DND-41 (cell line): ENCODE results near the gene DTD2.

Experiments used
- ATAC-seq: fragments of 200-7000 bp; cut with Tn5 transposase; 3 replicates; pipeline ENCODE4 v1.9.1; 2021; ENCODE audit warnings: low read depth; ENCODE audit not compliant: insufficient read depth
- DNase-seq: peaks from one replicate; pipeline ENCODE4 v3.0.0-alpha.2; 2020
- H2AFZ ChIP-seq: 2 replicates; pipeline ENCODE4 v1.6.0; 2012; ENCODE audit warnings: low read depth, low read length
- H3K27ac ChIP-seq: 2 replicates; pipeline ENCODE4 v1.5.1; 2012; ENCODE audit warnings: low read length, inconsistent platforms
- H3K27me3 ChIP-seq: fragments of 200-600 bp; sonication (generic); 2 replicates; pipeline ENCODE4 v1.6.0; 2012; ENCODE audit warnings: low read length, mild to moderate bottlenecking, inconsistent platforms; ENCODE audit not compliant: insufficient read depth, poor library complexity
- H3K36me3 ChIP-seq: 2 replicates; pipeline ENCODE4 v1.5.1; 2012; ENCODE audit warnings: low read length, inconsistent platforms; ENCODE audit not compliant: insufficient read depth
- H3K4me1 ChIP-seq: 2 replicates; pipeline ENCODE4 v1.5.1; 2012; ENCODE audit warnings: mild to moderate bottlenecking, low read length; ENCODE audit not compliant: insufficient read depth
- H3K4me2 ChIP-seq: 2 replicates; pipeline ENCODE4 v1.6.0; 2012; ENCODE audit warnings: mild to moderate bottlenecking, moderate library complexity, low read length, inconsistent platforms; ENCODE audit not compliant: insufficient read depth
- H3K4me3 ChIP-seq, 2 experiments: fragments of 200-600 bp in 1 of 2; shearing (Covaris generic) in 1 of 2; 2 replicates each; pipeline ENCODE4 v1.5.1; 2012 to 2016; ENCODE audit warnings: inconsistent platforms in 2 of 2, low read length in 2 of 2, mild to moderate bottlenecking in 2 of 2, low read depth in 1 of 2, moderate library complexity in 1 of 2
- H3K79me2 ChIP-seq: 2 replicates; pipeline ENCODE4 v1.6.0; 2012; ENCODE audit warnings: low read length, inconsistent platforms; ENCODE audit not compliant: insufficient read depth
- H3K9ac ChIP-seq: 2 replicates; pipeline ENCODE4 v1.6.0; 2012; ENCODE audit warnings: low read depth, mild to moderate bottlenecking, inconsistent platforms, low read length, moderate library complexity
- H3K9me3 ChIP-seq: 2 replicates; pipeline ENCODE4 v1.5.1; 2012; ENCODE audit warnings: low read length, moderate library complexity, mild to moderate bottlenecking, inconsistent platforms; ENCODE audit not compliant: insufficient read depth, severe bottlenecking
- H4K20me1 ChIP-seq: 2 replicates; pipeline ENCODE4 v1.6.0; 2012; ENCODE audit warnings: low read length; ENCODE audit not compliant: insufficient read depth
- EZH2 ChIP-seq: IDR thresholded peaks from 3 replicates; pipeline ENCODE4 v1.6.1; 2012; ENCODE audit warnings: borderline replicate concordance, low read depth, mild to moderate bottlenecking, moderate library complexity, low read length, inconsistent platforms; ENCODE audit not compliant: severe bottlenecking
- TF ChIP-seq, protein P1 (sequence below): IDR thresholded peaks from 2 replicates; pipeline ENCODE4 v1.5.1; 2012; ENCODE audit warnings: borderline replicate concordance, low read length, moderate library complexity, mild to moderate bottlenecking; ENCODE audit not compliant: poor library complexity, severe bottlenecking; ENCODE audit errors: extremely low read depth

The DTD2 gene

GRCh38 chr14:31461545-31461944 is 4.2 kb upstream of the DTD2 start:
- no peak overlapping the region for H2AFZ ChIP-seq
- TF ChIP-seq, protein P1, sequence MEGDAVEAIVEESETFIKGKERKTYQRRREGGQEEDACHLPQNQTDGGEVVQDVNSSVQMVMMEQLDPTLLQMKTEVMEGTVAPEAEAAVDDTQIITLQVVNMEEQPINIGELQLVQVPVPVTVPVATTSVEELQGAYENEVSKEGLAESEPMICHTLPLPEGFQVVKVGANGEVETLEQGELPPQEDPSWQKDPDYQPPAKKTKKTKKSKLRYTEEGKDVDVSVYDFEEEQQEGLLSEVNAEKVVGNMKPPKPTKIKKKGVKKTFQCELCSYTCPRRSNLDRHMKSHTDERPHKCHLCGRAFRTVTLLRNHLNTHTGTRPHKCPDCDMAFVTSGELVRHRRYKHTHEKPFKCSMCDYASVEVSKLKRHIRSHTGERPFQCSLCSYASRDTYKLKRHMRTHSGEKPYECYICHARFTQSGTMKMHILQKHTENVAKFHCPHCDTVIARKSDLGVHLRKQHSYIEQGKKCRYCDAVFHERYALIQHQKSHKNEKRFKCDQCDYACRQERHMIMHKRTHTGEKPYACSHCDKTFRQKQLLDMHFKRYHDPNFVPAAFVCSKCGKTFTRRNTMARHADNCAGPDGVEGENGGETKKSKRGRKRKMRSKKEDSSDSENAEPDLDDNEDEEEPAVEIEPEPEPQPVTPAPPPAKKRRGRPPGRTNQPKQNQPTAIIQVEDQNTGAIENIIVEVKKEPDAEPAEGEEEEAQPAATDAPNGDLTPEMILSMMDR: no peak
- no peak for TF ChIP-seq EZH2

GRCh38 chr14:31457665-31458659 is 656 bp upstream of the DTD2 start:
- Histone ChIP-seq H3K27me3 (no peaks in the 10 kb centered on the region), H3K36me3 (no peaks in the 10 kb centered on the region), H2AFZ (peak overlapping the region; percentile 88), H3K4me3 (peak overlapping the region; percentile 8 to 68; a peak in 3 of 4 replicates), H3K9ac (peak overlapping the region; percentile 74), H3K4me2 (peak overlapping the region; percentile 66), H4K20me1 (no peaks in the 10 kb centered on the region), H3K27ac (peak overlapping the region; percentile 66), H3K4me1 (peaks cover 31% of the 10 kb centered on the region), H3K79me2 (peaks cover 11% of the 10 kb centered on the region), H3K9me3 (no peaks in the 10 kb centered on the region)
- TF ChIP-seq, protein P1: no peak
- TF ChIP-seq EZH2: no peak
- no peak for ATAC-seq
- DNase-seq: no peak

More at GRCh38 chr14:31461545-31461944, 4.2 kb upstream of the DTD2 start:
- Histone ChIP-seq H3K9me3 (no peaks in the 10 kb centered on the region), H3K27ac (no peak overlapping the region), H3K9ac (no peak overlapping the region), H3K4me3 (no peak overlapping the region), H3K27me3 (no peaks in the 10 kb centered on the region), H4K20me1 (no peaks in the 10 kb centered on the region), H3K79me2 (peaks cover 6% of the 10 kb centered on the region), H3K4me2 (no peak overlapping the region), H3K4me1 (peaks cover 12% of the 10 kb centered on the region), H3K36me3 (no peaks in the 10 kb centered on the region)
- ATAC-seq: no peak
- DNase-seq: no peak

DNA sequence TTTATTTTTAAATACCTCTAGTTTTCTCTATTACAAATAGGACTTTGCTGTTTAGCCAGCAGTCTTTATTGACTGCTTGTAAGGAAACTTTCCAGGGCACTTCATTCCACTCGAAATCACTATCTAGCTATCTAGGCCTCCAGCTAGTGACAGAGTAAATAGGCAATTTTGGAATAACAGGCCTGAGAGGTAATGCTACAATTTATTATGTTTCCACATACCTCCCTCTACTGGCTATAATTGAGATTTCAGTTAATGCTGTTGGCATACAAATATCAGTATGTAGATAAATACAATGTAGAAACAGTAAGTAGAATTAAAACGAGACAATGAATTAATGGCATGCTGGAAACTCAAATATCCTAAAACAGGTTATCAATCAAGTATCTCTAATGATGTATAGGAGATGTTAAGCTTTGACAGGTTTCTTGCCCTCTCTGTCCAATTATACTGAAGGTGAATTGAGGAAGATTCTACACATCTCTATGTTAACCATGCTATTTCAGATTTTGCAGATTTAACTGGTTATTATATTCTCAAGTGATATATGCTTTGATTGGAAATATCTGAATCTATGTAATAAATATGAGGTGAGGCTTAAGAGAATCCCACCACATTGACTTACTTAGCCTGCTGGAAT is 7.2 kb downstream of the DTD2 start:
- Histone ChIP-seq H3K4me1 (peaks cover 8% of the 10 kb centered on the region; the same call in 1 of the 2 replicates), H3K27ac (no peak overlapping the region), H3K27me3 (no peaks in the 10 kb centered on the region), H3K4me3 (no peak overlapping the region), H2AFZ (no peak overlapping the region), H3K36me3 (peaks cover 23% of the 10 kb centered on the region; the same call in 1 of the 2 replicates), H3K9me3 (no peaks in the 10 kb centered on the region), H4K20me1 (no peaks in the 10 kb centered on the region), H3K9ac (no peak overlapping the region), H3K4me2 (no peak overlapping the region), H3K79me2 (no peaks in the 10 kb centered on the region)
- DNase-seq (no peak), ATAC-seq (peak; percentile 66)
- TF ChIP-seq, protein P1: peak; percentile 62
- no peak for TF ChIP-seq EZH2
